Stimulated activated CD4-positive, alpha-beta T cell treated with anti-CD3 and anti-CD28 coated beads, TNF-alpha, amount 100 ng/mL, for 4 hours (primary cell): ENCODE results near the gene LTB.

ENCODE experiments used
- DNase-seq, 3 experiments: peaks; one replicate each; pipeline ENCODE4 v3.0.0-alpha.2; 2020; ENCODE audit warnings: low read depth in 3 of 3

The LTB gene

DNA sequence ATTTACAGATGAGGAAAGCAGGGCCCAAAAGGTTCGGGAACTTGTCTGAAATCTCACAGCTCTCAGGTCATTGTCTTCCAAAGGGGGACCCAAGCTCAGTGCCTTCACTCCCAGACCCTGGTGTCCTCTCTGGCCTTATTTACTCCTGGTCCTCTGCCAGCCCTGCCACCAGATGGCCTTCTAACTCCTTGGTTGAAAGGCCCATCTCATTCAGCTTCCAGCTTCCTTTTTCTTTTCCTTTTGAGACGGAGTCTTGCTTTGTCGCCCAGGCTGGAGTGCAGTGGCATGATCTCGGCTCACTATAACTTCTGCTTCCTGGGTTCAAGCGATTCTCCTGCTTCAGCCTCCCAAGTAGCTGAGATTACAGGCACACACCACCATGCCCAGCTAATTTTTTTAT lies 30.9 kb downstream of the LTB start:
- DNase-seq = peak in 1 of 3 experiments; percentile 50

DNA sequence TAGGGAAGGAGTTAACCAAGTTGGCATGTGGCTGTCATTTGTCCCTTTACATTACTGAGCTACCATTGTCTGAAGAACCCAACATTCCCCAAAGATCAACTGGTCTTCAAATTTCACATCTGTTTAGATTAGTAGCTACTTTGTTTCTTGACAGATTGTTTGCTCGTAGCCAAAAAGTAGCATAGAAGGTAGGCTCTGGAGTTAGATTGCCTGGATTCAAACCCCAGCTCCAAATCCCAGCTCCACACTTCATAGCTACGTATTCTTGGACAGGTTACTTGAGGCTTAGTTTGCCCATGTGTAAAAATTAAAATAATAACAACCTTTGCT lies 33.7 kb downstream of the LTB start:
- no peak for DNase-seq

DNA sequence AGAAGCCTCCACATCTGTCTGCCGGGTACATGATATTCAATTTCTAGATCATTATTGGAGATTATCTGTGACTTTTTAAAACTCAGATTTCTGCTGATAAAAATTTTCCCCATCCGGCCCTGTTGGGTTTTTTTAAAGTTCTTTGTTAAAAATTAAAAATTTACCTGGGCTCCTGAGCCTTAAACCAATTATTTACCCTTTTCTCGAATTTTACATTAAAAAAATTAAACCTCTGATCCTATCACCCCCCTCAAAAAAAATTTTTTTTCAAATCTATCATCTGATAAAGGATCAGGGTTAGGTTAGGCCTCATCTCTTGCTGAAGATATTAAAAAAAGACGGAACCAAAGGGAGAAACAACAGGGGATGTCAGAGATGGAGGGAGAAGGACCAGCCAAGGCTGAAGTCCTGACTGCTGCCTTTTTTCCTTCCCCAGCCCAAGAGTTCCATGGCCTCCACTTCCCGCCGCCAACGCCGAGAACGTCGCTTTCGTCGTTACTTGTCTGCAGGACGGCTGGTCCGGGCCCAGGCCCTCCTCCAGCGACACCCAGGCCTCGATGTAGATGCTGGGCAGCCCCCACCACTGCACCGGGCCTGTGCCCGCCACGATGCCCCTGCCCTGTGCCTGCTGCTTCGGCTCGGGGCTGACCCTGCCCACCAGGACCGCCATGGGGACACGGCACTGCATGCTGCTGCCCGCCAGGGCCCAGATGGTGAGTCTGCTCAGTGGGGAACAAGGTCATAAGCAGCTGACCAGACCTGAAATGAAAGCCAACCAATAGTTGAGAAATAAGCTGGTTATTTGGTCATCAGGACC lies 34.3 kb downstream of the LTB start:
- no peak for DNase-seq

DNA sequence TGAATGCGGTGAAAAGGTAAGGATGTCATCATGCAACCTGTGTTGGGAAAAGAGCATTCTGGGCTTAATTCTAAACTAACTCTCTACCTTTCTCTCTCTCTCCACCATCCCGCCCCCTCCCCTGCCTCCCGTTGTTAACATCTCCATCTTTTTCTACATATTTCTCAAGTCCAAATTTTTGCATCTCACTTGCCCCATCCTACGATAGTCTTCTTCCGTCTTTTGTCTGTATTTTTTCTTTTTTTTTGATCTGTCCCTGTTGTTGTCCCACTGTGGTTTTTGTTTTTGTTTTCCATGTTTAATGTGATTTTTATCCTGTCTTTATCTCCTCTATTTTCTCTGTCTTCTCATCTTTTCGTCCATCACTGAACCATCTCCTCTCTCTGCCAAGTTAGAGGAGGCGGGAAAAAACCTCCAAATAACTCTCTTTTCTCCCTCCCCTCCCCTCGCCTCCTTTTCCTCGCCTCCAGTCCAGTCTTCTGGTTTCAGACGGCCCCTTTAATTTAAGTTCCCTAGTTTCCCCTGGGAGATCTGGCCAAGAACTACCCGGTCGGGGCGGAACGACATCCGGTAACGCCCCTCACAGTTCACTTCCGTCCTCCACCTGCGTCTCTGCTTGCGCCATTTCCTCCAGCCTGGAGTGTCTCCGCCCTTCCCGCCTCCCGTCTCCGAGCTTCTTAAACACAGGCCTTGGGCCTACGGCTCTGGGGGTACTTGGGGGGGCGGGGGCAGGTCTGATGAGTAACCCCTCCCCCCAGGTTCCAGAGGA lies 35.1 kb downstream of the LTB start, which contains the start of gene NFKBIL1:
Gene NFKBIL1, plus strand, starts transcription at position 651 of the 769 bp plus-strand sequence. Its CDS starts 87 bp downstream, at position 738.
- peak; percentile 72 to 84 (median 80) for DNase-seq

DNA sequence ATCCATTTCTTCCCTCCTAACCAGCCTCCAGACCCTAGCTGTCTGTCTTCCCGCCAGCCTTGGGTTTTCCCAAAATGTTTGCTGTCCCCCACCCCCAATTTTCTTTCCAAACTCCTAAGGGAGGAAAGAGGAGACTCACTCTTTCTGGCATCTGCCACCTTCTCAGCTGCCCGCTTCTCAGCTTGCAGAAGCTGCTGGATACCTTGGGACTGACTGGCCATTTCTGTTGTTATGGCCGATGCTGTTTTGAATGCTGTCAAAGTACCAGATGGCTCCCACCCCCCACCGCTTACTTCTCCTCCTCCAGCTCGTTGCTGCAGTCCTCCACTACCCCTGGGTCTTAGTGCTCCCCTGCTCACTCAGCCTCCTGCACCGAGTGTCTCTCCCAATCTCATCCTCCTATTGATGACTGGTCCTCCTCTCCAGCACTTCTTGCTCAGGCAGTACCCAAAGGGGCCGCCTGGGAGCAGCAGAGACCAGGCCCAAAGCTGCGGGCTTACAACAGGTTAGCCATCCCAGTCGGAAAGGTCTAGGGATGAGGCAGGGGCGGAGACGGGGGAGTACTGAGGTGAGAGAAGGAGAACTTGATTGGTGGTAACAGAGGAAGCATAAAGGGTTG lies 35.8 kb downstream of the LTB start, which contains the start of gene ATP6V1G2:
Gene ATP6V1G2, minus strand, starts transcription at position 270 of the 619 bp plus-strand sequence. Its CDS starts 49 bp downstream, at position 221.
- DNase-seq = peak; percentile 69 to 74 (median 69)

DNA sequence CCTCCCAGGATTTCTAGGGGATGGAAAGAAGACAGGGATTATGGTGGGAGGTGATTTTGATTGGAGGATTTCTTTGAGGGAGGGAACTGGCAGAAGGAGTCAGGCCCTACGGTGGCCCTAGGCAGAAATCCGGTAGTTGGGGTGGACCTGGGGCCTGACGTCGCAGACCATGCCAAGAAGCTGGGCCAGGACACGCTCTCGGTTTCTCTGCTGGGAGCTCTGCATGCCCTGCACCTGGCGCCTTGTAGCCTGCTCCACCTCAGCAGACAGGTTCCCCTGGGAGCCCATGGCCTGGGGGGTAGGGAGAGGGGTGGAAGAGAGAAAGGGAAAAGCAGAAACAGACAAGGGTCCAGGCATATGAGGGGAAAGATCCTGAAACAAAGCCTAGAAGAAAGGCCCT lies 36.9 kb downstream of the LTB start:
- DNase-seq = no peak

DNA sequence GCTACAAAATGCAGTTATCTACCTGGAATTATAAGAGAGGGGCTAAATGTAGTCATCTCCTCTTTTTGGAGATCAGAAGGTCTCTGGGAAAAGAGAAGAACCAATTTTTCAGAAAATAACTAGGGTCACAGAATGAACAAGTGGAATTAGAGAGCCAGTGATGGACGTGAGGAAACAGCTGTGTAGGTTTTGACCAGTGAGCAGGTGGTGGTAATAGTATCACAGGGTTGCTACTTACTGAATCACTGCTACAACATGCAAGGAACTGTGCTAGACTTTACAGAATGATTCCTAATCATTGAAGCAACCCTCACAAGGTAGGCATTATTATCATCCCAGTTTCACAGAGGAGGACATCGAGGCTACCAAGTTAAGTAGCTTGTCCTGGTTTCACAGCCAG lies 37.5 kb downstream of the LTB start:
- no peak for DNase-seq

DNA sequence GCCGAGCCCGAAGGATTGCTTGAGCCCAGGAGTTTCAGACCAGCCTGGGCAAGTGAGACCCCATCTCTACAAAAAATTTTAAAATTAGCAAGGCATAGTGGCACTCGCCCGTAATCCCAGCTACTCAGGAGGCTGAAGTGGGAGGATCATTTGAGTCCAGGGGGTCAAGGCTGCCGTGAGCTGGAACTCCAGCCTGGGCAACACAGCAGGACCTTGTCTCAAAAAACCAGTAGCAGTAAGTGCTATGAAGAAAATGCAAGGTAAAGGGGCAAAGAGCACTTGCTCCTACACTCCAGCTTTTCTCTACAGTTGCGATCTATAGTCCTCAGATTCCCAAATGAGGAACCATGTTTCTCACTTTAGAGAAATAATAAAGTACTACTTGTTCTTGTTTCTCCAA lies 38.6 kb downstream of the LTB start:
- no peak for DNase-seq

DNA sequence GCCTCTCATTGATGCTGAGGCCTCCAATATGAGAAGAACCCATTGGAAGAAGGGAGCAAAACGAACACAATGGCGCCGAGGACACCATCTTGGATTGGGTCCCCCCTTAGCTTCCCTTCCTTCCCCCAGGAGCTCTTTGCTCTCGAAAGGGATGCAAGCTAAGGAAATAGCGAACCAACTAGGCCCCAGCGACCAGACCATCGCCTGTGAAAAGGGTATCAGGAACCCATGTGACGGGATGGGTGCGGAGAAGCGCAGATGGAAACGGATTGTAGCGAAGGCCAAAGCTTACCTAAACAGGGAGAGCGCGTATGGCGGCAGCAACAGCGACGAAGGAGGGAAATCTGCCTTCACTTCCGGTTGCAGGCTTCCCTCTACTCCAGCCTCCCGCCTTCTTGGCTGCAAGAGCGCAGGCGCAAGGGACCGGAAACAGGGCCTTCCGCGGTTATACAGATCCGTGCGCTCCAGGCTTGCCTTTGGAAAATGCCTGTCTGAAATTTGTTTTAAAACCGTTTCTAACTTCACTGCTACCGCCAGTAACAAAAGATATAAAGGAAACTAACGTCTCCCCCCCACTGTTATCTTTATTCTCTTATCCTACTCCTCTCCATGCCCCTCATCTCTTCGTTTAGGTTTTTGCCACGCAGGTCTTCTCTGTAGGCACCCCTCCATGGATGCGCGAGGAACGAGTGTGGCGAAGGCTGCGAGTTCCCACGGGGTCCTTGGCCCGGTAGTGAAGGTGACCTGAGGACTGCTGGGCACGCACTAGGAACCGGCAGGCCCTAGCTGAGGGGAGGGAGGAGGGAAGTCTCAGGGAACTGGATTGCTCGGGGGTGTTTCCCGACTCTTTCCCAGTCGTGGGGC lies 40.3 kb downstream of the LTB start, which contains the start of gene DDX39B:
Gene DDX39B, minus strand, starts transcription at position 346 of the 864 bp plus-strand sequence. CDS start 1,471 bp downstream, outside the sequence.
- DNase-seq = peak; percentile 68 to 90 (median 80)

DNA sequence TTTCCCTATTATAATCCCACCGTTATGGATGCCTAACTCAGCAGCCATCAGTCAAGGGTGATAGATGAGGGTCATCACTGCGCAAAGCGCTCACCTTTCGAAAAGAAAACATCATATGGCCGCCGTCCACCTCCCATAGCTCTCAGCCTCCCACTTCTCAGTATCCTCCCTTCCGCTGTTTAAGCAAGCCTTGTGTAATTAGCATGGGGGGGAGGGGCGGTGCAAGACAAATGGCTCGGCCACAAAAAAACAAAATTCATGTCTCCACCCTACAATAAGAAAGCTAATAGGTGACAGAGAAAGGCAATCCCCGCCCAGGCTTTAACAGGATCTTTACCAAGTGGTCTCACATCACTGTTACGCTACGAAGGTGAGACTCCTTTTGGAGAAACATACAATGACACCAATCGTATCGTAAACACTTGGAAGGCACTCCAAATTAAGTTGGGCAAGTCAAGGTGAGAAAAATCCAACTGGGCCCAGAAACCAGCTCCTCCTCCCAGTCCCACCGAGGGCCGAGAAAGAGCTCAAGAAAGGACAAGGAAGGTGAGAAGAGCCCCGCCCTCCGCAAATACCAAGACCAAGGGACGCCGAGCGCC lies 41.1 kb downstream of the LTB start:
- no peak for DNase-seq

DNA sequence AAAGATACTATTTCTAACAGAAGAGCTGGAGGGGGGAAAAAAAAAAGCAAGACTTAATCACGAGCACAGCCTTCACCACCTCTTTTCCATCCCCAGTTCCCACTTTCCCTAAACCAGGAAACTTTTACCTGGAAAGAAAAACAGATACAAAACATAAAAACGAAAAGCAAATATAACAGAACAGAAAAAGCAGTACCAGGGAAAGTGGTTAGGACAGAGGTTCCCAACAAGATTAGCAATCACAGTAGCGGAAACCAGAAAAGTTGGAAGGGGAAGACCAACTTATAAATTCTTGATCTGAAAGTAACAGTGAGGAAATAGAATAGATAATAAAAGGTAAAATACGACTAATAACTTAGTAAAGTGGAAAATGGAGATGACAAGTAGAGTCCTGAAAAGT lies 41.6 kb downstream of the LTB start:
- DNase-seq = no peak

DNA sequence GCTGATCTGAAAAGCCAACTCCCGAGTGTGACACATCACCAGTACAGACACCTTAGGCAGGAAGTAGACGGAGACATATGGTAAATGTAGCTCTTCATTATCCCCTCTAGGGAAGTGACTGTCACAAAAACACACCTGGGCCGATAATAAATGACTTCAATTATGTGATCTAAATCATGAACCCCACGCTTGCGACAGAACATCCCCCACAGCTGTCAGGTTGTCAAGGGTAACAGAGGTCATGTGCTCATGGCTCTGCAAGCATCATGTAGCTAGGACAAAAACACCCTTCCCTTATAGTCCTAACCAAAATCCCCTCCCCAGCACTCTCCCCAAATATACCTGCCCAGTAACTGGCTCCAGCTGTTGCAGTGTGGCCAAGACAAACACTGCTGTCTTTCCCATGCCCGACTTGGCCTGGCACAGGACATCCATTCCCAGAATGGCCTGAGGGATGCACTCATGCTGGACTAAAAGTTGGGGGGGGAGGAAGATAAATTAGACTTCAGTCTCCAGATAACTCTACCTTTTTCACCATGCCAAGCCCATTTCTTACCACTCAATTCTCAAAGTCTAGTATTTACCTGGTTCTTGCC lies 43.3 kb downstream of the LTB start:
- no peak for DNase-seq

DNA sequence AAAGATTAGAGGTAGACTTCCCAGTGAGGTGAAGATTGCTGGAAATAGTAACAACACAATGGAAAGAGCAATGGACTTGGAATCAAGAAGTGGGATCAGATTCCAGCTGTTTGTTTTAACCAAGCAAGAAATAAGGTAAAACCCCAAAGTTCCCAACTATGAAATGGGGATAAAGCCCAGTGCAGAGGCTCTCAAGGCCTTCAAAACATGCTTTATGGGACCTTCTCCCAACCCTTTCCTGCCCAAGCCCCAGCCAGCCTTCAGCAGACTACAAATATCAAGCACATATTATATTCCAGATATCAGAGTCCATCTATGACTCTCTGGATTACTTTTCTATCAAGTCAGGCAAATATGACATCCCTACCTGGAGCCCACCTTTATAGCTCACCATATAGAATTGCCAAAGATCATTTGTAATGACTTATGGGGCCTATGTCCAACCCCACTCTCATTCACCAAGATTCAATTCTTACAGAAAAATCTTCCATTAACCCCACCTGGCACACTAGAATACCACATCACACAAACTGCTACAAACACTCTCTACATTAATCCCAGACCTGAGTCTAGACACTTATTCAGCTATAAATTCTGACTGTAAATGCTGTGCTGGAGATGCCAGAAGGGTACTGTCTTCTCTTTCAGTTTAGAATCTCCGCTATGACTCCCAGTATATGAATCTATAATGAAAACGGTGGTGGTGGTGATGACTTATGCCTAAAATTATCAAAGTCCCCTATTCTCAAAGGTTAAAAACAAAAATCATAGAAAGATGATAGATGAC lies 46.5 kb downstream of the LTB start:
- no peak for DNase-seq

DNA sequence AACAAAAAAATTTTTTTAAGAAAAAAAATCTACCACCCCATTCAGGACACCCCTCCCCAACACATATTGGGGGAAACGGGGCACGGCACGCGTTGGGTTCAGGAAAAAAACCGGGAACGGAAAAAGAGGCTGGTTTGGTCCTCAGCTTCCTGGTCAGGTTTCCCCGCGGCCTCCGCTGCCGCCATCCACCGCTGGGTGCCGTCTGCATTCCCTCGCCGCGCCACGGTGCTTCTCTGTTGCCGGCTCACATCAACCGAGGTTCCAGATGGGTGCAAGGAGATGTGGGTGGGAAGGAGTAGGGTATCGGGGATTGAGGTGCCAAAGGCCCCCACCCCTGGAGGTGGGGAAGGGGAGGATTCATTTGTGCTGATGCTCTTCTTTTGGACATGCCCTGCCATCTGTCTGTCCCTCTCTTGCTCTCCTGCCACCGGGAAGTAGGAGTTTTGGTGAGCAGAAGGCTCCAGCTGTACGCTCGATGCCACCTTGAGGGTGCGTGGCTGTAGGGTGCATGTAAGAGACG lies 47.6 kb downstream of the LTB start:
- DNase-seq = no peak

DNA sequence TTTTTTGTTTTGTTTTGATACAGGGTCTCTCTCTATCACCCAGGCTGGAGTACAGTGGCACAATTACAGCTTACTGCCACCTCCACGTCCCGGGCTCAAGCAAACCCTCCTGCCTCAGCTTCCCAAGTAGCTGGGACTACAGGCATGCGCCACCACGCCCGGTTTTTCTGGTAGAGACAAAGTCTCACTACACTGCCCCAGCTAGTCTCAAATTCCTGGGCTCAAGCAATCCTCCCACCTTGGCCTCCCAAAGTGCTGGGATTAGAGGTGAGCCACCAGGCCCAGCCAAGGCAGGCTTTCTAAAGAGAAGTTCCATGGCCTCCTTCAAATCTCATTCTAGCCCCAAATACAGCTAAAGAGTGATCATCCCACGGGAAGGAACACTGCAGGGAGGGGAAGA lies 48.2 kb downstream of the LTB start:
- no peak for DNase-seq

DNA sequence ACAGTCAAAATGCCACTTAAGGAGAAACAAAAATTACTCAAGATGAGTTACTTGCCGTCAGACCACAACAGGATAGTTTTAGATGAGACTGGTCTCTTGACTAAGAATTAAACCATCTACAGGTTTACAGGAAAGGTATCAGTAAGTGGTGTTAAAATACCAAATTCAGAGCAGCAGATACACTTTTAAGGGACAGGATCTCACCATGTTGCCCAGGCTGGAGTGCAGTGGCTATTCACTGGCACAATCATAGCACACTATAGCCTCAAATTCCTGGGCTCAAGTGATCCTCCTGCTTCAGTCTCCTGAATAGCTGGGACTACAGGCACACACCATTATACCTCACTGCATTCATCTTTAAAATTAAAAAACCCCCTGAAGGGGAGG lies 48.8 kb downstream of the LTB start:
- DNase-seq = no peak

DNA sequence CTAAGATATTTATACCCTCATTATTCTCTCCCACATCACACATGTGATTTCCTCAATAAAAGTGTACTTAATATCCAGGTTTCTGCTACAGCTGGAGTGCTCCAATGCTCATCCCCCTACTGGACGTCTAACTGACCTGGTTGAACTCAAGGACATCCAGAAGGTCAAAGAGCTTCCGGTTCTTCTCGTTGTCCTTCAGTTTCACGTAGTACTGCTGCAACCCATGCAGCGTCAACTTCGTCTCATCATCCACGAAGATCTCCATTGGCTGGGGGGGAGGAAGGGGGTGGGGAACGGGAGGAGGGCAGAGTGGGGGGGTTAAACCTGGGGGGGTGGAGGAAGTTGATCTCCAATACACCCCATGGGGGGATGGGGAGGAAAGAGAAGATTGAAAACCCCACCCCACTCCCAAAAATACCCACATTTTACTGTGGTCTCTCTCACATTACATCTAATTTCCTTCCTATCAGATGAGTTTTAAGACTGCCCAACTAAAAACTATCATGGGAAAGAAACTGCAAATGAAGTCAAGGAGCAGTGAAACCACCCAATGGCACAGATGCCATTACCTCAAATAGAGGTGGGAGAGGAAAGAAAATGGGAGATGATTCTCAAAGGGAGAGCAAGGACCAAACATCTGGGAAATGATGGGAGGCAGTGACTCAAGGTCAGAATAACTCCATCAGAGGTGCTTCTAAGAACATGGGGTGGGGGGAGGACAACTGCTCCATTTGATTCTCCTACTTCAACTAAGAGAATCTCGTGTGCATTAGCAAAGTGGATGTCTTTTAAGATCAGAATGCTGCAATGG lies 49.4 kb downstream of the LTB start:
- DNase-seq = no peak

DNA sequence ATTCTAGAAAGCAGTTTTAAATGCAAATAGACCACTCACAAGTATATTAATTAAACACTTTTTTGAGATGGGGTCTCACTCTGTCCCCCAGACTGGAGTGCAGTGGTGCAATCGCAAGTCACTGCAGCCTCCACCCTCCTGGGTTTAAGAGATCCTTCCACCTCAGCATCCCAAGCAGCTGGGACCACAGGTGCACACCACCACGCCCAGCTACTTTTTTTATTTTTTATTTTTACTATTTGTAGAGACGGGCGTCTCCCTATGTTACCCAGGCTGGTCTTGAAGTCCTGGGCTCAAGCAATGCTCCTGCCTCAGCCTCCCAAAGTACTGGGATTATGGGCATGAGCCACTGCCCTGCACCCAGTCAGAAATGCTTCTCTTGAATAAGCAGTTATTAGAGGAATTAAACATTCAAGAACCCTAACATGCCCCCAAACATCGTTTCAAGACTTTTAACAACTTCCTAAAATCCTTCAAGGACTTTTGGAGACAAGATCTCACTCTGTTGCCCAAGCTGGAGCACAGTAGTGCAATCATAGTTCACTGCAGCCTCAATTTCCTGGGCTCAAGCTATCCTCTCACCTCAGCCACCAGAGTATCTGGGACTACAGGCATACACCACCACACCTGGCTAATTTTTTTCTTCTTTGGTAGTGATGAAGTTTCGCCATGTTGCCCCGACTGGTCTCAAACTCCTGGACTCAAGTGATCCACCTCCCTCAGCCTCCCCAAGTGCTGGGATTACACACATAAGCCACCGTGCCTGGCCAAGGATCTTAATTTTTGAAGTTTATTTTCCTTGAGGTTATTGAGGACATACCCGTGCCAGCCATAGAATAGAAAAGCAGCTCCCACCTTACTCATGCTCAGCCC lies 50.2 kb downstream of the LTB start:
- DNase-seq = no peak
